NOMO-1 treated with dmso at 0.1 percent for 144 hours (cell line): Measurements from ENCODE around the gene CASP8AP2.
"Not testable (repeated sequence)": the region's sequence is repeated elsewhere in the genome, so short reads cannot be mapped to it uniquely, and the experiment has no call there.

Source experiments
- DNase-seq: peaks from one replicate; lab custom pipeline; 2025; ENCODE audit not compliant: unreplicated experiment; lab: John Stamatoyannopoulos, UW

CASP8AP2 gene

GRCh38 chr6:89819336-89820130 is 10.1 kb upstream of the CASP8AP2 start, which contains the start of gene MDN1:
MDN1 (minus strand) TSS chr6:89819794; CDS start chr6:89819607, 187 bp downstream.
- DNase-seq = peak; percentile 92

DNA sequence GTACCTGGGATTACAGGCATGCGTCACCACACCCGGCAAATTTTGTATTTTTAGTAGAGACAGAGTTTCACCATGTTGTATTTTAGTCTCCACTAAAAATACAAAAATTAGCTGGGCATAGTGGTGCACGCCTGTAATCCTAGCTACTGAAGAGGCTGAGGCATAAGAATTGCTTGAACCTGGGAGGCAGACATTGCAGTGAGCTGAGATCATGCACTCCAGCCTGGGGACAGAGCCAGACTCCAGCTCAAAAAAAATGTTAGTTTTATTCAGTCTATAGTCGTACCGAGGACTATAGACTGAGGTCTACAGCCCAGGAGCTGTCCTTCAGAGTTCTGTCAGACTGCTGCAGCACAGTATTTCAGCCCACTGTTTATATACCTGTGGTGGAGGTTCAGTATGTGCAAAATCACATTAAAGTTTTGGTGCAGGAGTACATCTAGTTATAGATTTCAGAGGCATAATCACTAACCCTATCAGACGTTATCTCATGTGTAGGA is 3.6 kb upstream of the CASP8AP2 start:
- no peak for DNase-seq

DNA sequence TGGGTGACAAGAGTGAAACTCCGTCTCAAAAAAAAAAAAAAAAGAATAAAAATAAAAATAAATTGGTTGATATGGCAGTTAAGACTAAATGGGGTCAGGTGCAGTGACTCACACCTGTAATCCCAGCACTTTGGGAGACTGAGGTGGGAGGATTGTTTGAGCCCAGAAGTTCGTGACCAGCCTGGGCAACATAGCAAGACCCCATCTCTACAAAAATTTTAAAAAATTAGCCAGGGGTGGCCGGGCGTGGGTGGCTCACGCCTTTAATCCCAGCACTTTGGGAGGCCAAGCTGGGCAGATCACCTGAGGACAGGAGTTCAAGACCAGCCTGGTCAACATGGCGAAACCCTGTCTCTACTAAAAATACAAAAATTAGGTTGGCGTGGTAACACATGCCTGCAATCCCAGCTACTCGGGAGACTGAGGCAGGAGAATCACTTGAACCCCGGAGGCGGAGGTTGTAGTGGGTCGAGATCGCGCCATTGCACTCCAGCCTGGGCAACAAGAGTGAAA is 1.1 kb upstream of the CASP8AP2 start:
- DNase-seq = not testable (repeated sequence)

DNA sequence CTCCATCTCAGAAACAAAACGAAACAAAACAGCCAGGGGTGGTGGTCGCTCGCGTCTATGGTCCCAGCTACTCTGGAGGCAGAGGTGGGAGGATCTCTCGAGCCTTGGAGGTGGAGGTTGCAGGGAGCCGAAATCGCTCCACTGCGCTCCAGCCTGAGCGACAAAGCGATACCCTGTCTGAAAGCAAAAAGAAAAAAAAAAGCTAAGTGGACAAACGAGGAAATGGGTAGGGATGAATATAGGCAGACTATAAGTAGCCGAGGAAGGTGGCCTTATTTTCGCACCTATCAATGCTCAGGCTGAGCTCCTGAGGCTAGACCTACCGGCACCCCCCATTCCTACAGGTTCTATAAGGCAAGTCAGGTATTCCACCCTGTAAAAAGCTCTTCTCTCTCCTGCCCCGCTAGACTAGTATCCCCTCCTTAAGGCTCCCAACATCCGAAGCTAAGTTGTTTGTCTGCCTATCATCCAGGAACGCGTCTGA is 650 bp upstream of the CASP8AP2 start:
- peak; percentile 3 for DNase-seq

DNA sequence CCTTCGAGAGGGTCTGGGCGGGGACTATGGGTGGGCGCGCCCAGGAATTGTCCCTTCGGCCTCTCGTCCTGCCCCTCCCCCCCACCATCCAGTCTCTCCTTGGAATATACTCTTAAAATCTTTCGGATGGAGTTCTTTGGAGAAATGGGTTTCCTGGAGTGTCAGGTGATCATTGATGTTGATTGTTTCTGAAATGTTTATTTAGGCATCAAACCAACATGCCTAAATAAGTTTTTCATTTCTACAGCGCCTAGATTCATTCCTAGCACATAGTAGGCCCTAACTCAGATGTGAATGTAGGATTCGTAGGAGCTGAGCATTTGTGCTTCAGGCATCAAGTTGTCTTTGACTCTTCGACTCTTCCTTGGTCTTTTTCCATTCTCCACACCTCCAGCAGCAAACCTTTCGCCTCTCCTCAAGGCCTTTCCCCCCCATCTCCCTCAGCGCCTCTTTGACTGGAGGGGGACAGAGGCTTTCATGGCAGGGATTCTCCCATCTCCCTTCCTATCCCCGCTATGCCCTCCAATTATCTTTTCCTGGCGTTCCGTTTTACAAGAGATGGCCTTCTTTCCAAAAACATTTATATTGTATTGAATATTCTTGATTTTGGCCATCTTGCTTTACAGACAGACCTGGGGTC is 610 bp downstream of the CASP8AP2 start:
- no peak for DNase-seq

- DNase-seq = no peak
Observed at GRCh38 chr6:89834884-89835792, 5.5 kb downstream of the CASP8AP2 start.

- DNase-seq = no peak
Observed at GRCh38 chr6:89836639-89837222, 7.1 kb downstream of the CASP8AP2 start.

DNA sequence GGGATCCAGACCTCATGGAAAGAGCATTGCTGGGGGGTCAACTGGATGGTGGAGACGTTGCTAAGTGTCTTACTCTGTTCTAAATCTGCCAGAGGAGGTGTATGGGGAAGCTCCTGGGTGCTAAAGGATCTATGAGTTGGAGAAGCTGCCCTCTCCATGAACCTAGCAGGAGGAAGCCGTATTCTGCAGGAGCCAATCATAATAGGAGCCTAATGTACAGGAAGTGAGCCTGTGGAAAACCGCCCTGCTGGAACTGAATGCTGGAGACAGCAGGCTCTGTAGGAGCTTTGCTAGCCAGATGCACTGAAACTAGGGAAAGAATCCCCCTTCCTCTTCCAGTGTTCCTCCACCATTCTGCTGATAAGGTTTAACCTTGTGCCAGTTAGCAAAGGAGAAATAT is 10.9 kb downstream of the CASP8AP2 start:
- no peak for DNase-seq

GRCh38 chr6:89842228-89842627 is 12.5 kb downstream of the CASP8AP2 start:
- DNase-seq = no peak

DNA sequence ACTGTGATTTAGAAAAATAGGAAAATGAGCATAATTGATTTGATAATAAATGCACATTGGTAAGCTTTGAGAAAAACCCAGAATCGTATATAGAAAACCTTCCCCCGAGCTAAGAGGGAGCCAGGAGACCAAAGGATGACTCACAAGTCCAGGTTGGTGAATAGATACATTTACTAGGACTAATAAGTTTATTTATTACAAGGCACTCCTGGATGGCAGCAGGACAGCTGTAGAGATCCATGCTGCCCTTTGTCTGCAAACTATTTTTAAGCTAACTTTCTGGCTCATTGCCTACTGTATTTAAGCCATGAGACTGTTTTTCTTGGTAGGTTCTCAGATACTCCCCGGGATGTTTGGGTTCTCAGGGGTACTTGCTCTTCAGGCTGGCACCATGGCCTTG is 13.4 kb downstream of the CASP8AP2 start:
- DNase-seq = no peak

DNA sequence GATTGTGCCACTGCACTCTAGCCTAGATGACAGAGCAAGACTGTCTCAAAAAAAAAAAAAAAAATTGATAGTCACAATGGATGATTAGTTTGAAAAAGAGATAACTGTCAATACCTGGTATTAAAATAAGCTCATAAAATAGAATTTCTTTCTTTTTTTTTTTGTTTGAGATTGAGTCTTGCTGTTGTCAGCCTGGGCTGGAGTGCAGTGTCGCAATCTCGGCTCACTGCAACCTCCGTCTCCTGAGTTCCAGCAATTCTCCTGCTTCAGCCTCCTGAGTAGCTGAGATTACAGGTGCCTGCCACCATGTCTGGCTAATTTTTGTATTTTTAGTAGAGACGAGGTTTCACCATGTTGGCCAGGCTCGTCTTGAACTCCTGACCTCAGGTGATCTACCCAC is 17.8 kb downstream of the CASP8AP2 start:
- not testable (repeated sequence) for DNase-seq

DNA sequence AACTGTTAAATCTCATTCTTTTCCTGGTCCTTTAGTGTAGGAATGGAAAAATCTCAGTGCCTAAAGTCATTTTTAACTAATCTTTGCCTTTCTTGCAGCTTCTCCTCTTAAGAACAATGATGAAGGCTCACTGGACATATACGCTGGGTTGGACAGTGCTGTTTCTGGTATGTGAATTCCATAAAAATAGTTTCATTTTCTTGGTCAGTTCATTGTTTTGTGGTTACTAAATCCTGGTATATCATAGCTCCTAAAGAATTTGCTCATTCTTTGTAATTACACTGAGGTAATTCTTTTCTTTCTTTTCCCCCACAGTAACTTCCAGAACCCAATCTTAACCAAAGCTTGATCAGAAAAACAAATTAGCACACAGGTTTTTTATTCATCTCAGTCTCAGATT is 23.4 kb downstream of the CASP8AP2 start:
- DNase-seq = no peak

GRCh38 chr6:89858041-89858440 is 28.4 kb downstream of the CASP8AP2 start:
- no peak for DNase-seq

DNA sequence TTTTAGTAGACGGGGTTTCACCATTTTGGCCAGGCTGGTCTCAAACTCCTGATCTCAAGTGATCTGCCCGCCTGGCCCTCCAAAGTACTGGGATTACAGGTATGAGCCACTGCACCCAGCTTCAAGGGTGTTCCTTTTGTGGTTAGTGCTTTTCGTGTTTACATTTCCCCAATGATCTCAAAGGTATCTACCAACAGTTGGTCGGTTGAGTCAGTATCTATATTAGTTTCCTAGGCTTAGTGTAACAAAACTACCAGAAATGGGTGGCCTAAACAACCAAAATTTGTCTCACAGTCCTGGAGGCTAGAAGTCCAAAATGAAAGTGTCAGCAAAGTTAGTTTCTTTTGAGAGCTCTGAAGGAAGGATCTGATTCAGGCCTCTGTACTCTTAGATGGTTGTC is 30.1 kb downstream of the CASP8AP2 start:
- no peak for DNase-seq

GRCh38 chr6:89862273-89862672 is 32.6 kb downstream of the CASP8AP2 start:
- DNase-seq = no peak

DNA sequence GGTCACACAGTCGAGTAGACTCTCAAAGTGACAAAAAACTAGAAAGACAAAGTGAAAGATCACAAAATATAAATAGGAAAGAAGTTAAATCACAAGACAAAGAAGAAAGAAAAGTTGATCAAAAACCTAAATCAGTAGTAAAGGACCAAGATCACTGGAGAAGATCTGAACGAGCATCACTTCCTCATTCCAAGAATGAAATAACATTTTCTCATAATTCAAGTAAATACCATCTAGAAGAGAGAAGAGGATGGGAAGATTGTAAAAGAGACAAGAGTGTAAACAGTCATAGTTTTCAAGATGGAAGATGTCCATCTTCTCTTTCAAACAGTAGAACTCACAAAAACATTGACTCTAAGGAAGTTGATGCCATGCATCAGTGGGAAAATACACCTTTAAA is 33.0 kb downstream of the CASP8AP2 start:
- no peak for DNase-seq

- no peak for DNase-seq
Observed at GRCh38 chr6:89866024-89866678, 36.5 kb downstream of the CASP8AP2 start.

GRCh38 chr6:89873721-89874120 is 44.0 kb downstream of the CASP8AP2 start:
- DNase-seq = no peak

GRCh38 chr6:89874438-89874837 is 44.8 kb downstream of the CASP8AP2 start:
- DNase-seq = no peak
